ENCODE measurements around the gene PSME3.
"Not testable (repeated sequence)": the region's sequence is repeated elsewhere in the genome, so short reads cannot be mapped to it uniquely, and the experiment has no call there.

GRCh38 chr17:42856093-42856492 is 22.9 kb downstream of the PSME3 start:
- TF ChIP-seq NFYB (IDR thresholded peaks at IDR 0.05; ENCODE audit: extremely low read depth, insufficient read length); USF2 (CRISPR knock-in tag; IDR thresholded peaks at IDR 0.05); CBFA2T3 (IDR thresholded peaks at IDR 0.05); MAFF (IDR thresholded peaks at IDR 0.05; ENCODE audit: low read length); SMARCA4 (IDR thresholded peaks at IDR 0.05): not testable (repeated sequence)
- TF ChIP-seq, protein P1, sequence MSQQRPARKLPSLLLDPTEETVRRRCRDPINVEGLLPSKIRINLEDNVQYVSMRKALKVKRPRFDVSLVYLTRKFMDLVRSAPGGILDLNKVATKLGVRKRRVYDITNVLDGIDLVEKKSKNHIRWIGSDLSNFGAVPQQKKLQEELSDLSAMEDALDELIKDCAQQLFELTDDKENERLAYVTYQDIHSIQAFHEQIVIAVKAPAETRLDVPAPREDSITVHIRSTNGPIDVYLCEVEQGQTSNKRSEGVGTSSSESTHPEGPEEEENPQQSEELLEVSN (IDR thresholded peaks at IDR 0.05; ENCODE audit: borderline replicate concordance in 1 of 2, extremely low read depth in 1 of 2, insufficient read depth in 1 of 2, insufficient read length in 1 of 2, low read depth in 1 of 2, low read length in 1 of 2, poor library complexity in 1 of 2, severe bottlenecking in 1 of 2), result not testable (repeated sequence)

Measured in K562 (cell line).